Hypothalamus (tissue), 51 donors: ENCODE measurements around the gene GOLGA3.
A peak's percentile ranks its signal among the peaks of the same experiment; 100 is the strongest.
"Not testable (repeated sequence)": the region's sequence is repeated elsewhere in the genome, so short reads cannot be mapped to it uniquely, and the experiment has no call there.

Experiments
- DNase-seq, 51 donors: peaks; one replicate each; lab custom pipeline; 2025; lab: John Stamatoyannopoulos, UW

The GOLGA3 gene

DNA sequence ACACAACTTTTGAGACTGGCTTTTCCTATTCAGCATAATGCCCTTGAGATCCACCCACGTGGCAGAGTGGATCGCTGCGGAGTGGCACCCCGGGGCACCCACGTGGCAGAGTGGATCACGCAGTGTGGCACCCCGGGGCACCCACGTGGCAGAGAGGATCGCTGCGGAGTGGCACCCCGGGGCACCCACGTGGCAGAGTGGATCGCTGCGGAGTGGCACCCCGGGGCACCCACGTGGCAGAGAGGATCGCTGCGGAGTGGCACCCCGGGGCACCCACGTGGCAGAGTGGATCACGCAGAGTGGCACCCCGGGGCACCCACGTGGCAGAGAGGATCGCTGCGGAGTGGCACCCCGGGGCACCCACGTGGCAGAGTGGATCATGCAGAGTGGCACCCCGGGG, 69.8 kb downstream of the GOLGA3 start:
- not testable (repeated sequence) for DNase-seq

- no peak for DNase-seq
Observed at GRCh38 chr12:132754160-132754932, 74.3 kb downstream of the GOLGA3 start.

GRCh38 chr12:132753670-132754069, 75.0 kb downstream of the GOLGA3 start:
- not testable (repeated sequence) for DNase-seq

GRCh38 chr12:132748319-132748718, 80.3 kb downstream of the GOLGA3 start:
- no peak for DNase-seq

- no peak for DNase-seq
Observed at GRCh38 chr12:132747896-132748295, 80.8 kb downstream of the GOLGA3 start.

- no peak for DNase-seq
Observed at GRCh38 chr12:132747395-132747794, 81.3 kb downstream of the GOLGA3 start.

DNA sequence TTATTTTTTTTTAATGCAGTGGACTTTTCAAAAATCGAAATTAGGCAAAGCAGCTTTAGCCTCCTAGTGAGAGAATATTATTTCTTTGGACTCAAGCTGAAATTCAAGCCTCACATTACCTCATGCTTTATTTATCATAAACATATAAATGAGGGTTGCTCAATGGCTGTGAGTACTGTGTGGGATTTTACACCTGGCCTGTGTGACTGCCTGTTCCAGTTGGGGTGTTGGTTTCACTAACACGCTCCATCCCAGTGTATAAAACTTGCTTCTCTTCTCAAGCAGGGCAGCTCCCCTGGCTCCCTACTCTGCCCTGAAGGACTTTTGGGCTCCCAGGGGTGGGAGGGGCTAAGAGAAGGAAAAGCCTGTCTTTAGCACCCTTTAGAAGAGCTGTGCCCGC, 82.1 kb downstream of the GOLGA3 start:
- no peak for DNase-seq

- no peak for DNase-seq
Observed at GRCh38 chr12:132743831-132744230, 84.8 kb downstream of the GOLGA3 start.

GRCh38 chr12:132741620-132742019, 87.0 kb downstream of the GOLGA3 start:
- DNase-seq, result no peak

DNA sequence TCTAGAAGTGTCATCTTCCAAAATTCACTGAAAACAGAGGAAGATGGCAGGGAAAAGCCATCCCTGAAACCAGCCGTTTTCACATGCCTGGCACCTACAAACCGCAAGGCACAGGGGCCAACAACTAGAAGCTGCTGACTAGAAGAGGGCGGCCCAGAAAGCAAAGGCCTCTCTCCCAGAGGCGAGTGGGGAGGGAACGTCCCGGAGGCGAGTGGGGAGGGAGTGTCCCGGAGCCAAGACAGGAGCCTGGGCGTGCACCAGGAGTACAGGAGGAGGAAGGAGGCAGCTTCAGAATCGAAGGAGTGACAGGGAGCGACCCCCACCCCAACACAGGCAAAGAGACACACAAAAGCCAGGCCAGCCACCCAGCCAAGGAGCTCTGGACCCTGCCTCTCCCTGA, 88.0 kb downstream of the GOLGA3 start:
- no peak for DNase-seq

GRCh38 chr12:132740313-132740646, 88.4 kb downstream of the GOLGA3 start:
- no peak for DNase-seq

DNA sequence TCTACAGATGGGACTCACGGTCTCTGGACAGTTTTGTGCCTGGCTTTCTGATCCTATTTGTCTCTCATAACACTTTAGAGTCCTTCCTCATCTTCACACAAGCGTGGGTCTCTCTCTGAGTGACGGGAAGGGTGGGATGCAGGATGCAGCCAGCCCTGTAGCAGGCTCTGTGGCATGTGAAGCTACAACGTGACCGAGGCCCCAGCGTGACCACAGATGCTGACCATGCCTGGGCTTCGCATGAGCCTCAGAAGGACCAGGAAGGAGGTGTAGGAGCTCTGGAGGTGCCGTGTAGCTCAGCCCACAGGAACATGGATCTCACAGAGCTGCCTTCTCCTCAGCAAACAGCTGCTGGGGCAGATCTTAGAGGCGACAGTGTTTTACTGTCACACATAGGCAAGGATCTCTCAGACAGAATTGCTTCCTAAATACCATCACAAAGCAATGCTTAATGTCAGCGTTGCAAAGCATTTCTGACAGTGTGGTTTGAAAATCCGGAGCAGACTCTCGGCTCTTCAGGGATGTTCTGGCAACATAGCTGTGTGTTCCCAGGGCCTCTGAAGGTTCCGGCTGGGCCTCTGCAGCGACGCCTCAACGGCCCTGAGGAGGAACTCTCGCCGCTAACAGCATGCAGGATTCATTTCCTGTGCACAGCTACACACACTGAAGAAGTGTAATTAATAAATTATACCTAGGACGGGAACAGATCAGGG, 88.9 kb downstream of the GOLGA3 start:
- DNase-seq, result no peak

- DNase-seq, result no peak
Observed at GRCh38 chr12:132736913-132737312, 91.8 kb downstream of the GOLGA3 start.

- DNase-seq, result no peak
Observed at GRCh38 chr12:132736378-132736777, 92.3 kb downstream of the GOLGA3 start.

DNA sequence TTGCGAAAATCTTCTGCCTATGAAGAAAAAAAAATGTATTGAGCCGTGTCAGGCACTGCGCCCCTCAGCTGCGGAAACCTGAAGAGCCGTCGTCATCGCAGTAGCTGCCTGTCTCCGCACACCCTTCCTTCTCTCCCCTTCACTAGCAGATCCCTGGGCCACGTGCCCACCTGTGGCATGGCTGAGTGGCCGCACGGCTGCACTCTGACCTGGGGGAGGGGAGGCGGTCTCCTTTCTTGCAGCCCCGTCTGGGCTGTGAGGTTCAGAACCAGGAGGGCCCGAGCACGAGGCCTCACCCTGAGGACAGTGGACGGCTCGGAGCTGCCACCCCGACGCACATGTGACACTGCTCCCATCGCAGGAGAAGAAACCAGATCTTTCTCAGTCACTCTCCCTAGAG, 93.2 kb downstream of the GOLGA3 start:
- no peak for DNase-seq

DNA sequence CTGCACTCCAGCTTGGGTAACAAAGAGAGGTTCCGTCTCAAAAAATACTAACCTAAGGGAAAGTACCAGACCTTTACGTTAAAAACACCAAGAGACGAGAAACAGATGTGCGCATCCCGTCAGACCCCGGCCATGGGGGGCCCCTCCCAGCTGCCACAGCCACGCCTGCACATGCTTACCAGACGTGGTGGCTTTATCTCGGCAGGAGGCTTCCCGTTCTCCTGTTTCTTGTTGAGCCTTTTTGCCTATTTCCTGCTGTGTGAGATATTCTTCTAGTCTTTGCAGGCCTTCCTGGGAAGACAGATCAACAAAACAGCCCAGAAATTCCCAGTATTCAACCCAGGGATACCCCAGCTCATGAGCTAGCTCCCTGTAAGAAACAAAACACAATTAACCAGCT, 94.5 kb downstream of the GOLGA3 start:
- no peak for DNase-seq

GRCh38 chr12:132731574-132731973, 97.1 kb downstream of the GOLGA3 start:
- DNase-seq, result no peak

DNA sequence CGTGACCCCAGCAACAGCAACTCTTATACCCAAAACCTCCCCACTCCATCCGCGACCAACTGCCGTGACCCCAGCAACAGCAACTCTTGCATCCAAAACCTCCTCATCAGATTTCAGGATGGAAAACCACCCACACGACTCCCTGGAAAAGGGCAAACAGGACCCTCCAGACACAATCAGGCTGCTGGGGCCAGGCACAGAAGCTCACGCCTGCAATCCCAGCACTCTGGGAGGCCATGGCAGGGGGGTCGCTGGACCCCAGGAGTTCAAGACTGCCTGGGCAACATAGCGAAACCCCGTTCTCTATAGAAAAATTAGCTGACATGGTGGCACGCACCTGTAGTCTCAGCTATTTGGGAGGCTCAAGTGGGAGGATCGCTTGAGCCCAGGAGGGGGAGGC, 98.3 kb downstream of the GOLGA3 start:
- DNase-seq, result no peak

DNA sequence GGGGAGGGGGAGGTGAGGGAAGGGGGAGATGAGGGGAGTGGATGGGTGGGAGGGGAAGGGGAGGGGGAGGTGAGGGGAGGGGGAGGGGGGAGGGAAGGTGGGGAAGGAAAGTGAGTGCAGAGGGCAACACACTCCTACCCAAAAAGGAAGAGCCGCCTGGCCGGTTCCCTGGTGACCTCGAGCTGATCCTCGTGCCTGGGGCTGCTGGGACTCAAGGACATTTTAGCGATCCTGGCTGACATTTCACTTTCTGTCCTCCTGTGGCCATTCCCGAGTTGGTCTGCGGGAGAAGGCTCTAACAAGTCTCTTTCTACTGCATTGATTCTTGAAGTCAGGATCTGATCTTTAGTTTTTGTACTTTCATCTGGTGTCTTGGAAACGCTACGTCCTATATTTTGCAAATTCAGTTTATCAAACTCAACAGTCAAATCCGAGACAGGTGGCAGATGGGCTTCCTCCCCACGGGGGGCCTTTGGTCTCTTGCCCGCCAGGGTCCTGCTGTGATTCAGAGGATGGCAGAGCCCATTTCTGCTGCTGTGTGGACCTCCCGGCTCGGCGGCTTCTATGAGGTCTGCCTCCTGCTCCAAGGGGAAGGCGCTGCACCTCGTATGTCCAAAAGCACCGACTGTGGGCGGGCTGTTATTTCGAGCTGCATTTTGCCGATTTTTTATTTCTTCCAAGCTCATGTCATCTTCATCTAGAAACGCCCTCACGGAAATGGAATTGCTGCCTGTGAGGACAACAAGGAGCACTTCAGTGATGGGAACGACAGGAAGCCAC, 98.9 kb downstream of the GOLGA3 start:
- peak in 1 of 51 donors; percentile 23 for DNase-seq

DNA sequence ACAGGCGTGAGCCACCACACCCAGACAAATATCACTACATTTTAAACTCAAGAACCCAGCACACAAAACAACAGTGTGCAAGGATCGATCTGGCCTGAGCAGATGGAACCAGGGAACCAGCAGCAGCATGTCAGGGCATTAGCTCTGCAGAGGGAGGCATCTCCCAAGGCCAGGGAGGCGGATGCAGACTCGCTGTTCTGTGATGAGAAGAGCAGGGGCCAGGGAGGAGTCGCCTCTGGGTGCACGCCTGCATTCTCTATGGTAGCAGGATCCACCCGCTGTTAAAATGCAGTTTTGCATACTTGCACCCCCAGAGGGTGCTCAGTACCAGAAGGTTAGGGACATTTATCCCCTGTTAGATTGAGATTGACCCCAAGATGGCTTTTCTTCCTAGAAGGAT, 100.2 kb downstream of the GOLGA3 start:
- no peak for DNase-seq

- DNase-seq, result no peak
Observed at GRCh38 chr12:132727091-132727794, 101.4 kb downstream of the GOLGA3 start.
